Measurements from ENCODE around the gene MYO16. TPM values are rescaled to one million over a fixed set of nuclear protein-coding genes. Genes with fewer than 3 reads are reported as not detected.

MYO16 gene
- total RNA-seq, 1 donor from 2014 or later, result 1.2 TPM

DNA sequence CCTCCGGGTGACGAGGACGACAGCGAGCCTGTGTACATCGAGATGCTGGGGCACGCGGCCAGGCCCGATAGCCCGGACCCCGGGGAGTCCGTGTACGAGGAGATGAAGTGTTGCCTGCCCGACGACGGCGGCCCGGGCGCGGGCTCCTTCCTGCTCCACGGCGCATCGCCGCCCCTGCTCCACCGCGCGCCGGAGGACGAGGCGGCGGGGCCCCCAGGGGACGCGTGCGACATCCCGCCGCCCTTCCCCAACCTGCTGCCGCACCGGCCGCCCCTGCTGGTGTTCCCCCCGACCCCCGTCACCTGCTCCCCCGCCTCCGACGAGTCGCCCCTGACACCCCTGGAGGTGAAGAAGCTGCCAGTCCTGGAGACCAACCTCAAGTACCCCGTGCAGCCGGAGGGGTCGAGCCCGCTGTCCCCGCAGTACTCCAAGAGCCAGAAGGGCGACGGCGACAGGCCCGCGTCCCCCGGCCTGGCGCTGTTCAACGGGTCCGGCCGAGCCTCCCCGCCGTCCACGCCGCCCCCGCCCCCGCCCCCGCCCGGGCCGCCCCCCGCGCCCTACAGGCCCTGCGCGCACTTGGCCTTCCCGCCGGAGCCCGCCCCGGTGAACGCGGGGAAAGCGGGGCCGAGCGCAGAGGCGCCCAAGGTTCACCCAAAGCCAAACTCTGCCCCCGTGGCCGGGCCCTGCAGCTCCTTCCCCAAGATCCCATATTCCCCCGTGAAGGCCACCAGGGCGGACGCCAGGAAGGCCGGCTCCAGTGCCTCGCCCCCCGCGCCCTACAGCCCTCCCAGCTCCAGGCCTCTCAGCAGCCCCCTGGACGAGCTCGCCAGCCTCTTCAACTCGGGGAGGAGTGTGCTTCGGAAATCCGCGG, 511.3 kb downstream of the MYO16 start:
- no peak overlapping the region for H3K4me3 ChIP-seq (ENCODE audit: low read depth, low read length)

DNA sequence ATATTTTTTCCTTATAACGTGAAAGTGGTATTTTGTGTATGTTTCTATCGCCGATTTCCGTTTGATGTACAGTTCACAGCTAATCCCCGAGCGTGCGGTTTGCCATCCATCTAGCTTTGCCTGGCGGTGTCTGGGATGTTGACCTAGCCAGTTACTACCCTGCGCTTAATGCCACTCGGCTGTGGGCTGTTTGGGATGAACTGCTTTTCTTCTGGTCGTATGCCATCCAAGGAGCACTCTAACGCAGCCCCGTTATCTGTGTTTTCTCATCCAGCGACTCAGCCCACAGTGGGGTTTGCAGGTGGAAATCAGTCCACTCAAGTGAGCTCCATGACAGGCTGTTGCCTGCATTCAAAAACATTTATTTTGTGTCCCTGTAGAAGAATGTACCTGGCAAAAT, 512.3 kb downstream of the MYO16 start:
- H3K4me3 ChIP-seq (ENCODE audit: low read depth, low read length), result no peak overlapping the region
- TF ChIP-seq, protein P1, sequence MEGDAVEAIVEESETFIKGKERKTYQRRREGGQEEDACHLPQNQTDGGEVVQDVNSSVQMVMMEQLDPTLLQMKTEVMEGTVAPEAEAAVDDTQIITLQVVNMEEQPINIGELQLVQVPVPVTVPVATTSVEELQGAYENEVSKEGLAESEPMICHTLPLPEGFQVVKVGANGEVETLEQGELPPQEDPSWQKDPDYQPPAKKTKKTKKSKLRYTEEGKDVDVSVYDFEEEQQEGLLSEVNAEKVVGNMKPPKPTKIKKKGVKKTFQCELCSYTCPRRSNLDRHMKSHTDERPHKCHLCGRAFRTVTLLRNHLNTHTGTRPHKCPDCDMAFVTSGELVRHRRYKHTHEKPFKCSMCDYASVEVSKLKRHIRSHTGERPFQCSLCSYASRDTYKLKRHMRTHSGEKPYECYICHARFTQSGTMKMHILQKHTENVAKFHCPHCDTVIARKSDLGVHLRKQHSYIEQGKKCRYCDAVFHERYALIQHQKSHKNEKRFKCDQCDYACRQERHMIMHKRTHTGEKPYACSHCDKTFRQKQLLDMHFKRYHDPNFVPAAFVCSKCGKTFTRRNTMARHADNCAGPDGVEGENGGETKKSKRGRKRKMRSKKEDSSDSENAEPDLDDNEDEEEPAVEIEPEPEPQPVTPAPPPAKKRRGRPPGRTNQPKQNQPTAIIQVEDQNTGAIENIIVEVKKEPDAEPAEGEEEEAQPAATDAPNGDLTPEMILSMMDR (conservative IDR thresholded peaks at IDR 0.05; ENCODE audit: low read depth, low read length), result no peak
- no peak for DNase-seq (ENCODE audit: low read depth)

More for the DNA sequence above, 511.3 kb downstream of the MYO16 start:
- DNase-seq (ENCODE audit: low read depth), result no peak
- TF ChIP-seq, protein P1 (conservative IDR thresholded peaks at IDR 0.05; ENCODE audit: low read depth, low read length), result no peak

DNA sequence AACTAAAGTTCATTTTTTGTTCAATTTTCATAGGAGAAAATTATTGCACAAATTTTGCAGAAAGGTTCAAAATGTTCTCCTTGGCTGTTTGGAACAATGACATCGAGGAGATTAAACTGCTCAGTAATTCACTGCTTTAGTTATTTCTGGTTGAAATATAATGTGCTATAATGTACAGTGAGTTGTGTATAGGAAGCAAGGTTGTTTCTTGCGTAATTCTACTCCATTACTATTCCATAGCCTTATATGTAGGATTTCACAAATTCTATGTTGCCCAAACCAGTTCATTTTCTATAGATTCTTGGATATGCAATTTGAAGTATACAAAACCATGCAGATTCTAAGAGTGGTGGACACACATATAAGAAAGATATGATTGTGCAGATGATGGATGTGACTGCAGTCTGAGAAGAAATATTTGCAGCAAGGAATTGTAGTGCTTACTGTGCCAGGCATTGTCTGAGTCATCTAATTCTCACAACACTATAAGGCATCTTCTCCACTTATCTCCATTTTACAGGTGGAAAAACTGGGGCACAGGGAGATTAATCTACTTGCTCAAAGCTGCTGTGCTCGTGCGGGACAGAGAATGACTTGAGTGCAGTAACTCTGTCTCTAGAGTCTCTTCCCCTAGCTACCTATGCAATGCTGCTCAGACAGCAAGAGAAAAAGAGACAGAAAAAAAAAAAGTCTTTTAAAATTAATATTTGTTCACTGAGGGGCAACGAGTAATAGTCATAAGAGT, 515.5 kb downstream of the MYO16 start:
- DNase-seq (ENCODE audit: low read depth), result no peak
- H3K4me3 ChIP-seq (ENCODE audit: low read depth, low read length), result no peak overlapping the region
- TF ChIP-seq, protein P1 (conservative IDR thresholded peaks at IDR 0.05; ENCODE audit: low read depth, low read length), result no peak

DNA sequence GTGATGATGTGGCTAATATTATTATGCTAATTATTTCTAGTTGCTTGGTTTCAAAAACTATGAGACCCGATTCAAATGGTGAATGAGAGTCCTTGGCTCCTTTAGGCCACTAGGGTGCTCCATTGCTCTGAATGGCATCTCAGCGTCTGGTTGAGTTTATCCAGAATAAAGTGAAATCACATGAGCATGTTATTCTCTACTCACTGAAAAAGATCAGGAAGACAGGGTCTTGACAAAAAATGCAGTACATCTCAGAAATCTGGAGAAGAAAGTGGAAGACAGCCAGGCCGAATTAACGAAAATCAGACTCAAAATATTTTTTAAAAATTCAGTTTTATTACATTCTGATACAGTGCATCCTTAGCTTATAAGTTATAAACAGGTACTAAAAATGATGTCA, 516.2 kb downstream of the MYO16 start:
- no peak overlapping the region for H3K4me3 ChIP-seq (ENCODE audit: low read depth, low read length)
- no peak for DNase-seq (ENCODE audit: low read depth)
- TF ChIP-seq, protein P1 (conservative IDR thresholded peaks at IDR 0.05; ENCODE audit: low read depth, low read length), result peak; percentile 95

DNA sequence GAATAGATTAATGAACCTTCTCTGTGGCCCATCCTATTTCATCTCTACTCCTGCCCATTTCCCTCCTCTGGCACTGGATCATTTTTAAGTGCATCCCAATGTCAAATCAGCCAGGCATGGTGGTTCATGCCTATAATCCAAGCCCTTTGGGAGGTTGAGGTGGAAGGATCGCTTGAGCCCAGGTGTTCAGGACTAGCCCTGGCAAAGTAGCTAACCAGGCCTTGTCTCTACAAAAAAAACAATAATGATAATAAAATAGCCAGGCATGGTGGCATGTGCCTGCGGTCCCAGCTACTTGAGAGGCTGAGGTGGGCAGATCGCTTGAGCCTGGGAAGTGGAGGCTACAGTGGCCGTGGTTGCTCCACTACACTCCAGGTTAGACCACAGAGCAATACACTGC, 517.0 kb downstream of the MYO16 start:
- TF ChIP-seq, protein P1 (conservative IDR thresholded peaks at IDR 0.05; ENCODE audit: low read depth, low read length), result no peak
- no peak for DNase-seq (ENCODE audit: low read depth)
- H3K4me3 ChIP-seq (ENCODE audit: low read depth, low read length), result no peak overlapping the region

DNA sequence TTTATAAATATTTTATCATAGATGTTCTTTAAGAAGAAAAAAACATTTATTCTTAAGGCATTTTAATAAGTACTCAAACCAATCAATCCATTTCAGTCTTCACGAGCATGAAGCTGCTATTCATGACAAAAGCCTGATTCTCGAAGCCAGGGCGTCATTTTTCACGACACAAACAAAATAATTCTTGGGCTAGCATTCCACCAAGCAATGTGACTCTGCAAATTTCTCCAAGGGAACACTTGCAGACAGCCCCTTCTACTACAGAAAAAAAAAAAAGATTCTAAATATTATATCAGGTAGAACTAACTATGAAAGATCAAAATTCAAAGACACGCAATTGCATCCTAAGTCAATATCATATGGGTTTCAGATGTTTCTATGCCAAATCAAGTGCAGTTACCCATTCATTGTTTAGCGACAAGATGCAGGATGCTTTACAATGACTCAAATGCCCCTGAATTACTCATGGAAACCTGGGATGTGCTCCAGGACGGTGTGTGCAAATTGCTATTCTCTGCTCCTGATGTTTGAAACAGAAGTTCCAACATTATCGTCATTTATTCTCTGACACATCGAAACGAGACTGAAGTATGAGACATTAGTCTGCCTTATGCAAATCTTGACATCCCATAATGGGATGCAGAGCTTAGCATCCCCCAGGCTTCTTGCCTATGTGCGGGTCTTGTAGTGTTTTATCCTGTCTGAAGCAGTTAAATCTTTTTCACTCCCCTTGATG, 517.7 kb downstream of the MYO16 start:
- DNase-seq (ENCODE audit: low read depth), result no peak
- TF ChIP-seq, protein P1 (conservative IDR thresholded peaks at IDR 0.05; ENCODE audit: low read depth, low read length), result no peak

More for the DNA sequence above, 517.7 kb downstream of the MYO16 start:
- H3K4me3 ChIP-seq (ENCODE audit: low read depth, low read length), result no peak overlapping the region
